HUES6 (cell line): ENCODE measurements around the gene SLC37A1.

Experiments
- H3K27ac ChIP-seq: 2 replicates; pipeline ENCODE4 v1.7.0; 2013; ENCODE audit warnings: low read depth, mild to moderate bottlenecking, low read length, inconsistent platforms
- H3K27me3 ChIP-seq: 2 replicates; pipeline ENCODE4 v1.6.1; 2013; ENCODE audit warnings: low read length; ENCODE audit not compliant: control insufficient read depth, insufficient read depth
- H3K36me3 ChIP-seq: 2 replicates; pipeline ENCODE4 v1.6.1; 2013; ENCODE audit warnings: low read length; ENCODE audit not compliant: control insufficient read depth, insufficient read depth
- H3K4me1 ChIP-seq: 2 replicates; pipeline ENCODE4 v1.6.1; 2013; ENCODE audit warnings: low read length; ENCODE audit not compliant: control insufficient read depth, insufficient read depth
- H3K4me3 ChIP-seq: 2 replicates; pipeline ENCODE4 v1.5.1; 2013; ENCODE audit warnings: low read depth, low read length
- H3K9ac ChIP-seq: one replicate; pipeline ENCODE4 v1.6.1; 2013; ENCODE audit warnings: mild to moderate bottlenecking, low read length
- H3K9me3 ChIP-seq: 2 replicates; pipeline ENCODE4 v1.6.1; 2013; ENCODE audit warnings: low read depth, low read length; ENCODE audit not compliant: control insufficient read depth, insufficient read depth

Gene SLC37A1

DNA sequence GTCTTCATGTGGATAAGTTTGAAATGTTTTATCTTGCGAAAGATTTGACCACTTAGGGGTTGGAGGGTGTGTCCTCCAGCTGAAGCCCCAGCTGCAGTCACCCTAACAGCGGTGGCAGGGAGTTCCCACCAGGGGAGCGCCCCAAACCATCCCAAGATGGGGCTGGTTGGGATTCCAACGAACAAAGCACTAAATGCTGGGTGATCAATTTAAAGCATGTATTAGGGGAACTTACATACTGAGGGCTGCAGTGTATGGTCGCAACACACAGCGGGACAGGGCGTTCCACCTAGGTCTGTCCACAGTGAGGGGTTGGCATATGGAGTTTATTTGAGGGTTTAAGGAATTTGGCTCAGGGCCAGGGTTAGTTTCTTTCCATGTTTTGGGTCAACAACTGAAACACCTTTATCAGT lies 26.3 kb downstream of the SLC37A1 start:
- H3K36me3 ChIP-seq = peaks cover 25% of the 10 kb centered on the region
- no peak overlapping the region for H3K27ac ChIP-seq
- H3K9me3 ChIP-seq = no peaks in the 10 kb centered on the region
- peaks cover 11% of the 10 kb centered on the region for H3K4me1 ChIP-seq
- H3K4me3 ChIP-seq = no peak overlapping the region
- H3K9ac ChIP-seq = no peak overlapping the region
- H3K27me3 ChIP-seq = no peaks in the 10 kb centered on the region

DNA sequence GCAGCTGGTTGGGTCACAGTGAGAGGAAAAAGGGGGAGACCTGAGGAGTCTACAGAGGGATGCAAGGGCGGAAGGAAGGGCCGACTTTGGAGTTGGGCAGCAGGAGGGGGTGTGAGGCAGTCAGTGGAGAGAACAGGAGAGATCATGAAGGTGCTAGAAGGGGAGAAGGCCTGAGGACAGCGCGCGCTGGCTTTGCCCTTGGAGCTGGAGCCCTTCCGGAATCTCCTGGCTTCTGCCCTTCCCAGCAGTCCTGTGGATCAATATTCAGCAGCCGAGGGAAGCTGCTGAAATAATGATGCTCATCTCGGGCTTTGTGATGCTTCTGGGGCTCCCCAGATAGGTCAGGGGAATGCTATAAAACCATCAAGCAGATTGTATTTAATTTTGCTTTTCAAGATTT lies 26.7 kb downstream of the SLC37A1 start:
- peaks cover 27% of the 10 kb centered on the region for H3K36me3 ChIP-seq

DNA sequence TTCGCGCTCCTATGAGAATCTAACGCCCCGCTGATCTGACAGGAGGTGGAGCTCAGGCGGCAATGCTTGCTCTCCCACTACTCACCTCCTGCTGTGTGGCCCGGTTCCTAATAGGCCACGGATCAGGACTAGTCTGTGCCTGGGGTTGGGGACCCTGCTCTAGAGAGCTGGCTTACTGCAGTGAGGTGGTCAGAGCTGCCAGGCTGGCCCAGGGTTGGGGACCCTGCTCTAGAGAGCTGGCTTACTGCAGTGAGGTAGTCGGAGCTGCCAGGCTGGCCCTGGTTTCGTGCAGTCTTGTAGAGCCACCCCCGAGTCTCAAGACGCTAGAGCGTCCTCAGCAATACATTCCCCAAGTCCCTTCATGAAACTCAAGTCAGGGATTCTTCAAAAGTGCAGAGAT lies 27.5 kb downstream of the SLC37A1 start:
- Histone ChIP-seq H3K27ac (no peak overlapping the region), H3K9ac (no peak overlapping the region), H3K4me1 (peaks cover 11% of the 10 kb centered on the region), H3K4me3 (no peak overlapping the region), H3K36me3 (peaks cover 26% of the 10 kb centered on the region; the same call in 1 of the 2 replicates), H3K27me3 (no peaks in the 10 kb centered on the region), H3K9me3 (no peaks in the 10 kb centered on the region)

More for the DNA sequence above, 26.7 kb downstream of the SLC37A1 start:
- Histone ChIP-seq H3K4me3 (no peak overlapping the region), H3K4me1 (peaks cover 11% of the 10 kb centered on the region), H3K27ac (no peak overlapping the region), H3K9me3 (no peaks in the 10 kb centered on the region), H3K9ac (no peak overlapping the region), H3K27me3 (no peaks in the 10 kb centered on the region)

DNA sequence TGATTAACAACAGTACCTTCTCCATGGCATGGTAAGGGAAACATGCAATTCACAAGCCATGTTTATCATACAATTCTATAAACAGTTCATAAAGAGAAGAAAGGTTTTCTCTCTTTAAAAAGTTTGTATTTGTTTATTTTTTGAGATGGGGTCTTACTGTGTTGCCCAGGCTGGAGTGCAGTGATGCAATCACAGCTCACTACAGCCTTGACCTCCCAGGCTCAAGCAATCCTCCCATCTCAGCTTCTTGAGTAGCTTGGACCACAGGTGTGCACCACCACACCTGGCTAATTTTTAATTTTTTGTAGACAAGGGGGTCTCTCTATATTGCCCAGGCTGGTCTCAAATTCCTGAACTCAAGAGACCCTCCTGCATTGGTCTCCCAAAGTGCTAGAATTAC lies 28.0 kb downstream of the SLC37A1 start:
- Histone ChIP-seq H3K36me3 (peaks cover 27% of the 10 kb centered on the region; the same call in 1 of the 2 replicates), H3K4me3 (no peak overlapping the region), H3K9me3 (no peaks in the 10 kb centered on the region), H3K4me1 (peaks cover 11% of the 10 kb centered on the region), H3K27me3 (no peaks in the 10 kb centered on the region), H3K9ac (no peak overlapping the region), H3K27ac (no peak overlapping the region)

DNA sequence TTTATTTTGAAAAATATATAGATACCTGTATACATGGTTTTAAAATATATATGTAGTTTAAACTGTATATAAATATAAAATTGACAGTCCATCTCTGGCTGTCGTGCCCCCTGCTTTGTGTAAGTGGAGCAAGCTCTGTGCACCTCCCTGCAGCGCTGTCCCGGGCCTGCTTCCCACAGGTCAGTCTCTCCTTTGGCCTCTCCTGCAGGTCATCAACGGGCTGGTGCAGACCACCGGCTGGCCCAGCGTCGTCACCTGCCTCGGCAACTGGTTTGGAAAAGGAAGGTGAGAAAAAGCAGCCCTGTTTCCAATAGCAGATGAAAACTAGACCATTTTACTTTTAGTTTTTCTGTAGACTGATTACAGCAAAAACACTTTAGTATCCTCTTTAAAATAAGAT lies 28.5 kb downstream of the SLC37A1 start:
- no peak overlapping the region for H3K4me3 ChIP-seq
- H3K36me3 ChIP-seq = peaks cover 31% of the 10 kb centered on the region
- no peaks in the 10 kb centered on the region for H3K9me3 ChIP-seq
- no peak overlapping the region for H3K9ac ChIP-seq
- H3K4me1 ChIP-seq = peaks cover 11% of the 10 kb centered on the region
- no peak overlapping the region for H3K27ac ChIP-seq
- no peaks in the 10 kb centered on the region for H3K27me3 ChIP-seq

DNA sequence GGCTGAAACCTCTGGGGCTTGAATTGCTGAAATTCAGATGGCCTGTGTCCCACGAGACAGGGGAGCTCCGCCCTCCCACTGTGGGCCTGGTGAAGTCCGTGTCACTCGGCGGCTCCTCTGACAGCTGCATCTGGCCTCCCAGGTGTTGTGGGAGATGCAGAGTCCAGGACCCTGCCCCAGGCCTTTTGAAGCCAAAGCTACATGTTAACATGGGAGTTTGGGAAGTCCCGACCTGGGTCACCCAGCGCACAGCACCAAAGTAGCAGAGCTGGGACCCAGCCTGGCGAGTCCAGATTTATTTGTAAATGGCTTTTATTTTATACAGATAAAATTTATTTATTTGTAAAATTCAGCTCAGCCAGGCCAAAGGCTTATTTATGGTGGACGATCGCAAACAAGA lies 28.9 kb downstream of the SLC37A1 start:
- Histone ChIP-seq H3K4me3 (no peak overlapping the region), H3K27me3 (no peaks in the 10 kb centered on the region), H3K27ac (no peak overlapping the region), H3K9me3 (no peaks in the 10 kb centered on the region), H3K36me3 (peaks cover 34% of the 10 kb centered on the region), H3K4me1 (peaks cover 11% of the 10 kb centered on the region), H3K9ac (no peak overlapping the region)

DNA sequence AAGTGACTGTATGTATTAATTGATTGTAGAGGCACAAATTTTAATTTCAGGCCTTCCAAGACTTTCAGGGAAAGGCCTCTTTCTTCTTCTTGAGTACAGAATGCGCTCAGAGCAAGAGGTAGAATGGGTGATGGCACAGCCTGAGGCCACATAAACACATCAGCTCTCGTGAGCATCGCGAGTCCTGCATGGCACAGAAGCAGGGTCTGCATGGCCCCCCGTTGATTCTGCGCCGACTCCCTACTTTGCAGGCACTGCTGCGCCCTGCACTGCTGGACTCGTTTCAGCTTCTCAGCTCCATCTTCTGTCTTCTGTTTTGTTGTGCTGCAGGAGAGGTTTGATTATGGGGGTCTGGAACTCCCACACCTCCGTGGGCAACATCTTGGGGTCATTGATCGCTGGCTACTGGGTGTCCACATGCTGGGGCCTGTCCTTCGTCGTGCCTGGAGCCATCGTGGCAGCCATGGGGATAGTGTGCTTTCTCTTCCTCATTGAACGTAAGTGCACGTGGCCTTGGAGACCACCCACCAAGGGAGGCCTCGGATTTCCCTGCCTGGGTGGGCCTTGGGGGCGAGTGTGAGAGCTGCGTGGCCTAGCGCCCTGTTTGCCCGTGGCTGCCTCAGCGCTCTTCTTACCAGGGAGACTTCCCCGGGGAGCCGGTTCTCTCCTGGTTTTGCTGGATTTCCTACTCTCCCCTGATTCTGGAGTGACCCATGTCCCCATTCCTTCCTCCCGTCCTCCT lies 29.6 kb downstream of the SLC37A1 start:
- Histone ChIP-seq H3K9ac (no peak overlapping the region), H3K9me3 (no peaks in the 10 kb centered on the region), H3K27ac (no peak overlapping the region), H3K36me3 (peaks cover 34% of the 10 kb centered on the region), H3K4me3 (no peak overlapping the region), H3K4me1 (peaks cover 11% of the 10 kb centered on the region), H3K27me3 (no peaks in the 10 kb centered on the region)

DNA sequence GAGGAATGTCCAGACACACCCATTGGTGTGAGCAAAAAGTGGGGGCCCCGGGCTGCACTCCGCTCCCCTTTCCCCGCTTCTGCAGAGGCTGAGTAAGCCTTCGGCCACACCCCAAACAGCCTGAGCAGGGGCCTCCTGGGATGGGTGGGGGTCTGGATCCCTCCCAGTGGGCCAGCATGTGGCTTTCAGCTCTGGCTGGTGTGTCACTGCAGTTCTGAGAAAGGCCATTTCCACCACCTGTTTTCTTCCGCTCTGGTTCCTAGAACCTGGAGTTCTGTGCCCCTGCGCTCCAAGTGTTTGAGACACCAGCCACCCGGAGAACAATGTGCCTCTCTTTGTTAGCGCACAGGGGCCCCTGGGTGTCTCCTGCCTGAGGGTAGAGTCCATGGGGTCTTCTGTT lies 30.9 kb downstream of the SLC37A1 start:
- Histone ChIP-seq H3K36me3 (peaks cover 38% of the 10 kb centered on the region), H3K4me3 (no peak overlapping the region), H3K9ac (no peak overlapping the region), H3K27ac (no peak overlapping the region), H3K4me1 (peaks cover 4% of the 10 kb centered on the region; the same call in 1 of the 2 replicates), H3K9me3 (no peaks in the 10 kb centered on the region), H3K27me3 (no peaks in the 10 kb centered on the region)

DNA sequence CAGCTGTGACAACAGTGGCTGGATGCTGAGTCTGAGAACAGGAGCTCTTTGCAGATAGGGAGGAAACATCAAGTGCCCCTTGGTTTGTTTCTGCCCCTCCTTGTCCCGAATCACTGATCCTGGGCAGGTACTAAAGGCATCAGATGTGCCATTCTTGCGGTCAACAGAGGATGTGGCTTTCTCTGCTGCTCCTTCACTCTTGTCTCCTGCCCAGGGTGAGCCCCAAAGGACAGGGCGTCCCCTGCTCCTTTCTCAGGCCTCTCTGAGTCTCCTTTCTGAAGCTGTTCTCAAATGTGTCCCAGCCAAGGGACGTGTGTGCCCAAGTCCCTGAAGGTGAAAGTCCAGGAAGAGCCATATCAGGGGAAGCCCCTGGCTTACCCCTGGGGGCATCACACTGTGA lies 31.7 kb downstream of the SLC37A1 start:
- H3K36me3 ChIP-seq = peaks cover 38% of the 10 kb centered on the region
- H3K9me3 ChIP-seq = no peaks in the 10 kb centered on the region
- no peaks in the 10 kb centered on the region for H3K27me3 ChIP-seq
- no peaks in the 10 kb centered on the region for H3K4me1 ChIP-seq
- no peak overlapping the region for H3K9ac ChIP-seq
- H3K4me3 ChIP-seq = no peak overlapping the region
- no peak overlapping the region for H3K27ac ChIP-seq

DNA sequence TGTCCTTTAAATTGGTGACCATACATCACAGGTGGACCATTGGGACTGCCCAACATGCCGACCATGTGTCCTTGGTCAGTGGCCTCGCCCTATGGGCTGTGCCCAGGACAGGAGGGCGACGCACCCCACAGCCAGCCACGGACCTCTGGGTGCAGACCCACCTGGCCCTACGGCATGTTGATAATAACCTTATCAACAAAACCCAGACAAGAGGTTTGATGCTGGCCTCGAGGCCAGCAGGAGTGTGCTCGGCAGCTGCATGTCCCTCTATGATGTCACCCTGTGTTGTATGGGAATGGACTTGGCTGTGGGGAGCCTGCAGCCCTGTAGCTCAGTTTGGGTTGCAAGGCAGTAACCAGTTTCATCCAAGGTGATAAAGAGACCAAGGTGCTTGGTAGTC lies 32.1 kb downstream of the SLC37A1 start:
- Histone ChIP-seq H3K9ac (no peak overlapping the region), H3K27me3 (no peaks in the 10 kb centered on the region), H3K4me3 (no peak overlapping the region), H3K4me1 (peaks cover 3% of the 10 kb centered on the region), H3K27ac (no peak overlapping the region), H3K36me3 (peaks cover 38% of the 10 kb centered on the region), H3K9me3 (no peaks in the 10 kb centered on the region)

DNA sequence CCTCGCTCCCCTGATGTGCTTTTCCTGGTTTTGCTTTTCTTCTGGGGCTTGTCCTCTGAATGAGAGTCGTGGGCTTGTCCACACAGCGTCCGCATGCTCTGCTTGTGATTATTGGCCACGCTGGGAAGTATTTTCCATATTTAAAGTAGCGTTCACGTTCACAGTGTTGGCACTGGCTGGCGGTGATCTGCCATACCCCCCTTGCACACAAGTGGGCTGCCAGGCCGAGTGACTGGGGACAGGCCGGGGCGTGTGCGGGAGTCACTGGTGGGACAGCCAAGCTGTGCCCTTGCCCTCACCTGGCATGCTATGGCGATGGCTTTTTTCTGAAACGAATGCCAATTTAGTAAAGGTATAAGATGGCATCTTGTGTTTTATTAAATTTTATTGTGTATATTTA lies 32.8 kb downstream of the SLC37A1 start:
- no peaks in the 10 kb centered on the region for H3K9me3 ChIP-seq
- no peak overlapping the region for H3K4me3 ChIP-seq
- H3K27me3 ChIP-seq = no peaks in the 10 kb centered on the region
- no peak overlapping the region for H3K27ac ChIP-seq
- peaks cover 6% of the 10 kb centered on the region for H3K4me1 ChIP-seq
- H3K36me3 ChIP-seq = peaks cover 38% of the 10 kb centered on the region
- H3K9ac ChIP-seq = no peak overlapping the region
